ENCODE results near the gene MANEAL.
"Not testable (repeated sequence)": the region's sequence is repeated elsewhere in the genome, so short reads cannot be mapped to it uniquely, and the experiment has no call there.

Gene MANEAL, protein sequence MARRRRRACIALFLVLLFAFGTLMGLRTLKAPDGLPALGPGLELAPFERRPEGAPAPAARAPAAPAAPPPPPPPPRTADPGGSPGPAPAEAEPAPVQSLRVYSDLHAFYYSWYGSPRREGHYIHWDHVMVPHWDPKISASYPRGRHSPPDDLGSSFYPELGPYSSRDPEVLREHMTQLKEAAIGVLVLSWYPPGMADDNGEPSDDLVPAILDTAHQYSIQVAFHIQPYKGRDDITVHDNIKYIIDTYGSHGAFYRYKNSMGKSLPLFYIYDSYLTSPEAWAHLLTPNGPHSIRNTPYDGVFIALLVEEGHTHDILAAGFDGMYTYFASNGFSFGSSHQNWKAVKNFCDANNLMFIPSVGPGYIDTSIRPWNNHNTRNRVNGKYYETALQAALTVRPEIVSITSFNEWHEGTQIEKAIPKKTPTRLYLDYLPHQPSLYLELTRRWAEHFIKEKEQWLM

DNA sequence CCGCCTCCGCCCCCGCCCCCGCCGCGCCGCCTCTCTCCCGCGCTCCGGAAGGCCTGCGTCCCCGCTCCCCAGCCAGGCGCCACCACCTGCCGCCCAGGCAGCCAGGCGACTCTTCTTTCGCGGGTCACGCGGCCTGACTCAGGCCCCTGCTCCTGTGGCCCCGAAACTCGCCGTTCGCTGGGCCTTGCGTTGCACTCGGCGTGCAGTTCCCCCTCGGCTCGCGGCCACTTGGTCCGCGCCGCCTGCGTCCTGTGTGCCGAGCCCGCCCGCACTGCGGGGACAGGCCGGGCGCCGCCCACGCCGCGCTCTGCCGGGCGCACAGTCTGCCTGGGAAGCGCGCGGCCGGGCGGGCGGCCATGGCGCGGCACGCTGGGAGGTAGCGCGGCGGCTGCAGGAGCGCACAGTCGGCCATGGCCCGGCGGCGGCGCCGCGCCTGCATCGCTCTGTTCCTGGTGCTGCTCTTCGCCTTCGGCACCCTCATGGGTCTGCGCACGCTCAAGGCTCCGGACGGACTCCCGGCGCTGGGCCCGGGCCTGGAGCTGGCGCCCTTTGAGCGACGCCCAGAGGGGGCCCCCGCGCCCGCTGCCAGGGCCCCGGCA, at the start of gene MANEAL:
Gene MANEAL (plus strand): TSS at position 75 of the 599 bp plus-strand sequence. CDS start 336 bp downstream, at position 411.
- no peak for DNase-seq

- no peak for DNase-seq
Observed at GRCh38 chr1:37746806-37747205, 46.8 kb upstream of the MANEAL start.

DNA sequence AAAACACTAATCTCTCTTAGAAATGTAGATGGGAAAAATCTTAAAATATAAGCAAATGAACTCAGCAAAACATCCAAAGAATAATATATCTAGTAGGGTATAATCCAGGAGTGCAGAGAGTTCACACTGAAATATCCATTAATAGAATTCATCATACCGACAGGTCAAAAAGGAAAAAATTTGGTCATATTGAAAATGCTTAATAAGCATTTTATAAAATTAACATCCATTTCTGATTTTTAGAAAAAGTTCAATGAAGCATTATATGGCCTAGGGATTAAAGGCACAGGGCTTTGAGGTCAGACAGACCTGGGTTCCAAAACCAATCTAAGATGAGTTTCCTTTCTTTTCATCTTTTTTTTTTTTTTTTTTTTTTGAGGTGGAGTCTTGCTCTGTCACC, 45.1 kb upstream of the MANEAL start:
- no peak for DNase-seq

GRCh38 chr1:37752213-37752582, 41.4 kb upstream of the MANEAL start:
- DNase-seq: no peak

DNA sequence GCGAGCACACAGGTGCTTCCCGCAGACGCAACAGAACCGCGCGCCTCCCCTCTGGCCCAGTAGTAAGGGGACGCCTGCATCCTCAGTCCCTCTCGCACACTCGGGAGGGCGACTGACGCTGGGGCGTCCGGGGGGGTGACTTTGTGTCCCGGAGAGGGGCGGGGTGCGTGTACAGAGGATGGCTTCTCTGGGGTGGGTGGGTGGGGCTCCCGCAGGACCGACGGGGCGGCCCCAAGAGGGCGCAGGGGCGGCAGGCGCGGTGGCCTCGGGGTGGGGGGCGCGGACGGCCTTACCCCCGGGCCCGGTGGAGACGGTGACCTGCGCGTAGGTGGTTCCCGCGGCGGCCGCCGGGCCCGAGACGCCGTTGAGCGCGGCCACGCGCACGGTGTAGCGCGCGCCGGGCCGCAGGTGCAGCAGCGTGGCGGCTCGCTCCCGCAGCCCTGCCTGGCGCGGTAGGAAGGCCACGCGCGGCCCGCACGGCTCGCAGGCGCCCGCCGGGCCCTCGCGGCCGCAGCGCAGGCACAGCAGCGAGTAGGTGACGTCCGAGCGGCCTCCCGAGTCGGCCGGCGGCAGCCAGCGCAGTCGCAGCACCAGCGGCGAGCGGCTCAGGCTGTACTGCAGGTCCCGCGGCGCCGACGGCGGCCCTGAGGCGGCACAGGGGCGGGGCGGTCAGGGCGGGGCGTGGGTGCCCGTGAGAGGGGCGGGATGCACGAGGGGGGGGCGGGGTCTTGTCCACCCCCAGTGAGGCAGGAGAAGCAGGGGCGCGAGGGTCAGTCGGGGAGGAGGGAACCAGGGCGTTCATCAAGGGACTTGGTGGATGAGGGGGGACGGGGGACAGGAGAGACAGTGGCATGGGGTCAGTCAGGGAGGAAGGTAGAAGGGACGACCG, 40.8 kb upstream of the MANEAL start:
- DNase-seq: peak; percentile 7

GRCh38 chr1:37753473-37754321, 40.0 kb upstream of the MANEAL start:
- DNase-seq: no peak

DNA sequence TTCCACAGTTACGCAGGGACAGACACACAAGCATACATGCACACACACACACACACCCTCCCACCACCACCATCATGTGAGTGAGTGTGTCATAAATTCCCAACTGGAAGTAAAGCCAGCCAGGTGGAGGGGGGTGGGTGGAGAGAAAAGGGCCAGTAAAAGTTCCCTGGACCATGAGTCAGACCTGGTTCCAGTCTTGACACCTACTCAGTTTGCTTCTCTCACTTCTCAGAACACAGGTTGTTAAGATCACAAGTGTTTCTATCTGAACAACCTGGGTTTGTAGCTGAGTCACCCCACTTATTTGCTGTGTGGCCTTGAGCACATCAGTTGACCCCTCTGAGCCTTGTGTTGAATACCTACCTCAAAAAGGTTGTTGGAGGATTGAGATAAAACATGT, 38.4 kb upstream of the MANEAL start:
- DNase-seq: no peak

GRCh38 chr1:37755951-37756560, 37.6 kb upstream of the MANEAL start:
- DNase-seq: no peak

DNA sequence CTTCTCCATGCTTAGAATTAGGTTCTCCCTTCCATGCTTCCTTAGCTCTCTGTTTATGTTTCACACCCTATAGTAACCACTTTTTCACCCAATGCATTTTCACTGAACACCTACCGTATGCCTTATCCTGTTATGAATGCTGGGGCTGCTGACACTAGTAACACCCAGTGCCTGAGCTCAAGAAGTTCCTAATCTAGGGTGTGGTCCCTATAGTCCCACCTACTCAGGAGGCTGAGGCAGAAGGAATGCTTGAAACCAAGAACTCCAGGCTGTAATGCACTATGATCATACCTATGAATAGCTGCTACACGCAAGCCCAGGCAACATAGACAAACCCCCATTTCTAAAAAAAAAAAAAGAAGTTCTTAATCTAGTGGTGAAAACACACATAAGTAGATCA, 34.2 kb upstream of the MANEAL start:
- no peak for DNase-seq

- DNase-seq: no peak
Observed at GRCh38 chr1:37761416-37762095, 32.1 kb upstream of the MANEAL start.

DNA sequence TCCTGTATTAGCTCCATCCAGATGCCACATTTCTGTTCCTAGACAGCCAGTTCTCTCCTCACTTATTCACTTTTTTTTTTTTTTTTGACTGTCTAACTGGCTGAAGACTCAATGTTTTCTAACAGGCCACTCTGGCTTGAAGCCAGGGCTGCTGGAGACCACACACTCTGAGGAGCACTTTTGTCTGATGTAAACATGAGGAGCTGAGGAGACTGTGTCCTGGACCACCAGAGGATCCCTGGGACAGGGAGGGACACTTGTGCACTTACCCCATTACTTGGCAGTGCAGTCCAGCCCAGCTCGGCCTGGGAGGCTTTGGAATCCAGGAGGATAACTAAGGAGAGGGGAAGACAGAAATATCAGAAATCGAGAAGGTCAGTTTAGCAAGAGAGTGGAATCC, 31.1 kb upstream of the MANEAL start:
- no peak for DNase-seq

- no peak for DNase-seq
Observed at GRCh38 chr1:37763791-37764413, 29.7 kb upstream of the MANEAL start.

DNA sequence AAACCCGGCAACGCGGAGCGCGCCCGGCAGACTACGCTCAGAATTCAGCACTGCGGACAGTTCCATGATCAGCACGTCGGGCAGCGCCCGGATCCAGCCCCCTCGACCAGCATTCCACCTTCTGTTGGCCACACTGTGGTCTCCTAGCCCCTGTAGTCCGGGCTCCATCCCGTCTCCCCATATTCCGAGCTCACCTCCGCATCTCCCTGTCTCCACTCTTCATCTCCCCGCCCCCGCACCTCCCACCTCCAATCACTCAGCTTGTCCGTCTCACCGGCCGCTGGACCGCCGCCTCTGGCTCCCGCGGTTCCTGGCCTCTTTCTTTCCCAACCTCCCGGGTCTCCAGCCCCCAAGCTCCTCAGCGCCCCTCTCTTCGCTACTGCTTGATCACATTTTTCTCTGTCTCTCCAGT, 29.2 kb upstream of the MANEAL start:
- DNase-seq: no peak

DNA sequence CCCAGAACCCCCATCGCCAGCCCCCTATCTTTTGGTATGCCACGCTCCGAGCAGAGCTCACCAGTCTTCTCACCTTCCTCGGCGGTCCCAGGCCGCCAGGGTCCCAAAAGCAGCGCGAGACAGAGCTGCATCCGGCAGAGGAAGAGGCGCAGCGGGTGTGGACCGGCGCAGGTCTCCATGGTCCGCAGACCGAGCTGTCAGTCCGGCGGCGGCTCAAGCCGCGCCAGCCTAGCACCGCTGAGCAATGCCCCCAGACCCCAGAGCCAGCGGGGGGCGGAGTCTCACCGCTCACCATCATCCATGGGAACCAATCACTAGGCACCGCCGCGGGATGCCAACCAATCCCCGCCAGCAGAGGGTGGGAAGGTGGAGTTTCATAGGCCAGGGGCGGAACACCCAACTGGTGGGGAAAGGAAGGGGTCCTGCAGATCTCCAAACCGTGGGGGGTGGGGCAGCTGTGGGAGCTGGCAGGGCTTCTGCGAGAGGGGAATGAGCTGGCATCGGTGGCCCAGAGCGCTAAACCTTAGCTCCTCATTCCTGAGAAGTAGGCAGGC, 28.7 kb upstream of the MANEAL start, which contains the start of gene EPHA10:
Gene EPHA10 (minus strand): TSS at position 233 of the 554 bp plus-strand sequence. CDS start 54 bp downstream, at position 179.
- DNase-seq: no peak

- no peak for DNase-seq
Observed at GRCh38 chr1:37765916-37766664, 27.6 kb upstream of the MANEAL start.

DNA sequence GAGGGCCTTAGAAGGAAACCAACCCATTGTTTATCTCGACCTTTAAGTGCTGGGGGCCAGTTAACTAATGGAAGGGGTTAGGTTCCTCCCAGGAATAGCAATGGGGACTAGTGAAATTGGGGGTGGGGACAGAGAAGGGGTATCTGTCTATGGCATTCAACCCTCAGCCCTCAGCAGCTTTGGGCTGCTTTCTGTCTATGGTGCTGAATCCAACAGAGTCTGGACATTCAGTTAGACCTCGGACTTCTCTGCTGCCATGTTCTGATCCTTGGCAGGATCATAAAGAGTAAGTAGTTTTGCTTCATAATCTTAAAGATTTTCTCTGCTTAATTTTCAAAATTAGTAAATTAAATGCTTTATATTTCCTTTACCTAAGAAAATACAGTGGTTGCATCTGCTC, 26.2 kb upstream of the MANEAL start:
- DNase-seq: no peak

GRCh38 chr1:37771440-37771839, 22.2 kb upstream of the MANEAL start:
- DNase-seq: not testable (repeated sequence)

DNA sequence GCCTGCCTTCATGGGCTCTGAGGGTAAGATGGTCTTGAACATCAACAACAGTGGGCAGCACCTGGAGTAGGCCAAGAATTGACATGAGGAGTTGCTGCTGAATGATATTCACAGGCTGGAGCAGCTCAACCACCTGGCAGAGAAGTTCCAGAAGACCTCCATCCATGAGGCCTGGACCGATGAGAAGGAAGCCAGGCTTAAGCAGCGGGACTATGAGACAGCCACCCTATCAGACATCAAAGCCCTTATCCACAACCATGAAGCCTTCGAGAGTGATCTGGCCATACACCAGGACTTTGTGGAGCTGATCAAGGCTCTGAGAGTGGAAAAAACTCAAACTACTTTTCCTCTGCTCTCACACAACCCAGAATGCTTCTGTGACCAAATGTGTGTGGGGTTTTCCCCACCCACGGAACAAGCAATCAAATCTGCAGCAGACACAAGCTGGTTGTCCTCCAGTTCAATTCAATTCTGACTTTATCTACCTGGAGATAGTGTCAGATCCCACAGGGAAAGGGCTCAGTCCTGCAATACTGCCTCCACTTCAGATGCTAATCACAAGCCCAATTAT, 16.6 kb upstream of the MANEAL start:
- no peak for DNase-seq

GRCh38 chr1:37778654-37779053, 15.0 kb upstream of the MANEAL start:
- DNase-seq: no peak

Measured in NCI-H2107 (cell line).